ENCODE data around the gene SORBS1. TPM values are rescaled to one million over a fixed set of nuclear protein-coding genes. Genes with fewer than 3 reads are reported as not detected.

The SORBS1 gene
- total and polyA plus RNA-seq, 2 of the 13 experiments (the other 11 are each of a cell fraction or from before 2014, with no cell fraction given): 16.8 to 39.8 TPM

GRCh38 chr10:95445837-95446486 lies 115.2 kb downstream of the SORBS1 start (continued):
- TF ChIP-seq ZNF281 (CRISPR knock-in tag; IDR thresholded peaks at IDR 0.05; ENCODE audit: borderline replicate concordance) (no peak), BATF2 (CRISPR knock-in tag; IDR thresholded peaks at IDR 0.05) (no peak), GTF2F1 (IDR thresholded peaks at IDR 0.05; ENCODE audit: low read length) (no peak), RBM39 (IDR thresholded peaks at IDR 0.05; ENCODE audit: low read depth, low read length, poor library complexity, severe bottlenecking) (no peak), SMC3 (IDR thresholded peaks at IDR 0.05; ENCODE audit: low read length) (peak; percentile 86), FOXM1 (CRISPR knock-in tag; IDR thresholded peaks at IDR 0.05) (no peak), STAG1 (CRISPR knock-in tag; IDR thresholded peaks at IDR 0.05) (peak; percentile 49; the same call in 1 of the 2 replicates), MLXIP (CRISPR knock-in tag; IDR thresholded peaks at IDR 0.05; ENCODE audit: borderline replicate concordance) (no peak), ZNF333 (CRISPR knock-in tag; IDR thresholded peaks at IDR 0.05; ENCODE audit: borderline replicate concordance) (no peak), XRCC5 (optimal IDR thresholded peaks at IDR 0.05; ENCODE audit: low read length) (peak; percentile 41), HES4 (CRISPR knock-in tag; IDR thresholded peaks at IDR 0.05; ENCODE audit: borderline replicate concordance) (no peak), ZNF615 (CRISPR knock-in tag; IDR thresholded peaks at IDR 0.05; ENCODE audit: borderline replicate concordance) (no peak), ELF3 (CRISPR knock-in tag; IDR thresholded peaks at IDR 0.05) (no peak), ZNF629 (CRISPR knock-in tag; conservative IDR thresholded peaks at IDR 0.05) (no peak), SNAPC5 (CRISPR knock-in tag; IDR thresholded peaks at IDR 0.05; ENCODE audit: borderline replicate concordance) (no peak), MTA1 (CRISPR knock-in tag; IDR thresholded peaks at IDR 0.05; ENCODE audit: borderline replicate concordance) (no peak), CTCF (CRISPR knock-in tag; IDR thresholded peaks at IDR 0.05) (peak; percentile 79)
